Naive thymus-derived CD4-positive, alpha-beta T cell (primary cell): ENCODE measurements around the gene SCARB2. TPM values are rescaled to one million over a fixed set of nuclear protein-coding genes. Genes with fewer than 3 reads are reported as not detected.

Source experiments
- ATAC-seq: fragments of 150-1000 bp; cut with Tn5 transposase; 2 replicates; pipeline ENCODE4 v1.10.0; 2021; ENCODE audit warnings: mild to moderate bottlenecking, moderate library complexity
- CTCF ChIA-PET: fragments of 350-600 bp; sonication (Branson Sonifier 250); formaldehyde crosslinking; loops from one replicate; lab custom pipeline; 2021; ENCODE audit warnings: antibody characterized with exemption; lab: Charles Lee
- POLR2A ChIA-PET: fragments of 350-600 bp; sonication (Branson Sonifier 250); formaldehyde crosslinking; loops from one replicate; lab custom pipeline; 2021; ENCODE audit warnings: antibody characterized with exemption, inconsistent platforms; lab: Charles Lee
- DNase-seq, 9 donors: peaks; one replicate each; pipeline versions ENCODE4 v3.0.0 to v3.0.0-alpha.2; 2020 to 2022; ENCODE audit warnings: mixed read lengths in 1 of 9
- H3K27ac ChIP-seq: one replicate; pipeline ENCODE4 v1.7.0; 2013; ENCODE audit warnings: mild to moderate bottlenecking, low read depth, low read length, moderate library complexity
- H3K27me3 ChIP-seq, 2 donors: one replicate each; pipeline ENCODE4 v1.7.0; 2013; ENCODE audit warnings: low read length in 2 of 2, mild to moderate bottlenecking in 2 of 2, moderate library complexity in 2 of 2; ENCODE audit not compliant: control insufficient read depth in 2 of 2, insufficient read depth in 2 of 2
- H3K36me3 ChIP-seq, 3 experiments: 1 replicate in 2 of 3; 2 replicates in 1 of 3; pipeline ENCODE4 v1.7.0; 2013; ENCODE audit warnings: low read length in 3 of 3, mild to moderate bottlenecking in 3 of 3, moderate library complexity in 1 of 3; ENCODE audit not compliant: insufficient read depth in 3 of 3, control insufficient read depth in 2 of 3
- H3K4me1 ChIP-seq, 2 donors: one replicate each; pipeline ENCODE4 v1.7.0; 2013; ENCODE audit warnings: low read length in 2 of 2, mild to moderate bottlenecking in 2 of 2, moderate library complexity in 1 of 2; ENCODE audit not compliant: control insufficient read depth in 2 of 2, insufficient read depth in 2 of 2
- H3K4me3 ChIP-seq: 2 replicates; pipeline ENCODE4 v1.7.0; 2013; ENCODE audit warnings: mild to moderate bottlenecking, low read length
- H3K9me3 ChIP-seq, 3 experiments: 1 replicate in 2 of 3; 2 replicates in 1 of 3; pipeline ENCODE4 v1.7.0; 2013; ENCODE audit warnings: low read length in 3 of 3; ENCODE audit not compliant: control insufficient read depth in 2 of 3
- H3K27ac Mint-ChIP-seq, 9 donors: one replicate each; pipeline ENCODE4 v1.8.0; 2020 to 2022; ENCODE audit warnings: mixed read lengths in 9 of 9, mild to moderate bottlenecking in 8 of 9, moderate library complexity in 5 of 9, inconsistent platforms in 2 of 9
- H3K27me3 Mint-ChIP-seq, 5 donors: one replicate each; pipeline ENCODE4 v1.8.0; 2021 to 2022; ENCODE audit warnings: mixed read lengths in 5 of 5, mild to moderate bottlenecking in 1 of 5
- H3K36me3 Mint-ChIP-seq, 5 donors: one replicate each; pipeline ENCODE4 v1.8.0; 2020 to 2022; ENCODE audit warnings: mixed read lengths in 5 of 5, mild to moderate bottlenecking in 3 of 5, inconsistent platforms in 1 of 5
- H3K4me1 Mint-ChIP-seq, 7 donors: one replicate each; pipeline ENCODE4 v1.8.0; 2020 to 2022; ENCODE audit warnings: mixed read lengths in 7 of 7, mild to moderate bottlenecking in 3 of 7, inconsistent platforms in 1 of 7
- H3K4me3 Mint-ChIP-seq, 10 donors: one replicate each; pipeline ENCODE4 v1.8.0; 2020 to 2022; ENCODE audit warnings: mild to moderate bottlenecking in 10 of 10, mixed read lengths in 10 of 10, moderate library complexity in 6 of 10, inconsistent platforms in 2 of 10
- H3K9me3 Mint-ChIP-seq, 11 donors: one replicate each; pipeline ENCODE4 v1.8.0; 2020 to 2022; ENCODE audit warnings: mixed read lengths in 11 of 11, mild to moderate bottlenecking in 4 of 11, inconsistent platforms in 1 of 11, moderate library complexity in 1 of 11
- intact Hi-C, 2 donors: fragments of 100-400 bp; cut with micrococcal nuclease; formaldehyde crosslinking; loops; one replicate each; pipeline ENCODE4 v1.15.1; 2023
- polyA plus RNA-seq, 2 donors: library from polyadenylated mRNA; unstranded; fragments of 300-500 nt; fragmentation: Illumina TruSeq; gene quantifications; one replicate each; pipeline ENCODE4 v1.2.3, GENCODE V29; 2021
- total RNA-seq, 6 experiments: library from RNA in 5 of 6; stranded (reverse) in 5 of 6; gene quantifications; 1 replicate in 5 of 6; 2 replicates in 1 of 6; pipeline ENCODE4 v1.2.3 and lab custom pipeline; 2021 to 2026

Gene SCARB2
- total and polyA plus RNA-seq, 7 experiments from 2014 or later: 12.6 to 35.7 (median 26.2) TPM

DNA sequence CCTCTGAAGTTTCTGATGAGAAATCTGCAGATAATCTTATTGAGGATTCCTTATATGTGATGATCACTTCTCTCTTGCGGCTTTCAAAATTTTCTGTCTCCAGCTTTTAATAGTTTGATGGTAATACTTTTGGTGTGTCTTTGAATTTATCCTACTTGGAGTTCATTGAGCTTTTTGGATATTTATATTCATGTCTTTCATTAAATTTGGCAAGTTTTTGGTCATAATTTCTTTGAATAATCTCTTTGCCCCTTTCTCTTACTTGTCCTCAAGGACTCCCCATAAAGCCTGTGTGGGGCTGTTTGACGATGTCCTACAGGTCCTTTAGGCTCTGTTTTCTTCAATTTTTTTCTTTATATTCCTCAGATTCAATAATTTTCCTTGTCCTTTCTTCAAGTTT is 26.6 kb upstream of the SCARB2 start:
- Mint-ChIP-seq H3K4me1 (no peaks in the 10 kb centered on the region), H3K27ac (no peak overlapping the region), H3K27me3 (peaks cover 17 to 41% (median 20%) of the 10 kb centered on the region in 5 donors), H3K4me3 (no peak overlapping the region), H3K36me3 (peaks cover 0 to 12% (median 8%) of the 10 kb centered on the region in 5 donors), H3K9me3 (peaks cover 13 to 41% (median 26%) of the 10 kb centered on the region in 11 donors)
- Histone ChIP-seq H3K4me1 (no peaks in the 10 kb centered on the region), H3K27ac (no peak overlapping the region), H3K9me3 (peaks cover 0 to 12% (median 0%) of the 10 kb centered on the region in 3 experiments), H3K36me3 (no peaks in the 10 kb centered on the region), H3K4me3 (no peak overlapping the region), H3K27me3 (no peaks in the 10 kb centered on the region)
- intact Hi-C loops: no loop called here
- no peak for DNase-seq
- no peak for ATAC-seq
- ChIA-PET POLR2A (no interaction called here), CTCF (no interaction called here)

DNA sequence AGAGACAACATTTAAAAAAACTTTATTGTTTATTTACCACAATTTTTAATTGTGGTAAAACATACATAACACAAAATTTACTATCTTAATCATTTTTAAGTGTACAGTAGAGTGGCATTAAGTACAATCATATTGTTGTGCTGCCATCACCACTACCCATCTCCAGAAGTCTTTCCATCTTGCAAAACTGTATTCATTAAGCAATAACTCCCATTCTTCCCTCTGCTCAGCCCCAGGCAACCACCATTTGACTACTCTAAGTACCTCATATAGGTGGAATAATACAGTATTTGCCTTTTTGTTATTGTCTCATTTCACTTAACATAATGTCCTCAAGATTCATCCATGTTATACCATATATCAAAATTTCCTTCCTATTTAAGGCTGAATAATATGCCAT is 25.1 kb upstream of the SCARB2 start:
- Histone ChIP-seq H3K4me3 (no peak overlapping the region), H3K36me3 (no peaks in the 10 kb centered on the region), H3K27ac (no peak overlapping the region), H3K9me3 (peaks cover 0 to 12% (median 0%) of the 10 kb centered on the region in 3 experiments), H3K4me1 (no peaks in the 10 kb centered on the region), H3K27me3 (no peaks in the 10 kb centered on the region)
- intact Hi-C loops: no loop called here
- Mint-ChIP-seq H3K4me1 (peaks cover 0 to 1% (median 0%) of the 10 kb centered on the region in 7 donors), H3K27me3 (peaks cover 11 to 36% (median 12%) of the 10 kb centered on the region in 5 donors), H3K4me3 (no peak overlapping the region), H3K9me3 (peaks cover 12 to 41% (median 26%) of the 10 kb centered on the region in 11 donors), H3K36me3 (peaks cover 0 to 12% (median 8%) of the 10 kb centered on the region in 5 donors), H3K27ac (no peak overlapping the region)
- no peak for DNase-seq
- POLR2A ChIA-PET: no interaction called here
- CTCF ChIA-PET: no interaction called here
- ATAC-seq: no peak

DNA sequence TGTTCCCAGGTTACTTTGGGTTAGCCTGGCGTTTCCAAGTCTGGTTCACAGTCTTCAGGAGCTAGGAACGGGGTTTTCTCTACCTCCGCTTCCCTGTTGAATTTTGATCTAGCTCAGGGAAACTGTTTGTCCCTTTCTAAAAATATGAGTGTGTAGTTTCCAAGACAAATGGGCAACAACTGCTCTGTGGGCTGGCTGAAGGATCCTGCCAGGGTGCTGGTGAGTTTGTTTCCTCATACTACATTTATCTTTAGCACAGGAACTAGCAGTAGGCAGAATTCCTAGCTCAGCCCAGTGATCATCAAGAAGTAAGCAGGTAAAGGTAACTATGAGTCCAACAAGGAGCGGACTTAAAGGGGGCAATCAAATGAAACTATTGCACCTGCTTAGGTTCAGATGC is 24.6 kb upstream of the SCARB2 start:
- Mint-ChIP-seq H3K36me3 (peaks cover 0 to 12% (median 8%) of the 10 kb centered on the region in 5 donors), H3K9me3 (peaks cover 11 to 41% (median 26%) of the 10 kb centered on the region in 11 donors), H3K27me3 (peaks cover 7 to 33% (median 9%) of the 10 kb centered on the region in 5 donors), H3K4me3 (no peak overlapping the region), H3K27ac (no peak overlapping the region), H3K4me1 (peaks cover 0 to 2% (median 0%) of the 10 kb centered on the region in 7 donors)
- no peak overlapping the region for H3K27ac ChIP-seq
- H3K27me3 ChIP-seq: no peaks in the 10 kb centered on the region
- H3K4me1 ChIP-seq: no peaks in the 10 kb centered on the region
- CTCF ChIA-PET: no interaction called here
- no peak overlapping the region for H3K4me3 ChIP-seq
- peaks cover 0 to 12% (median 0%) of the 10 kb centered on the region in 3 experiments for H3K9me3 ChIP-seq
- DNase-seq (no peak), ATAC-seq (no peak)
- H3K36me3 ChIP-seq: no peaks in the 10 kb centered on the region
- intact Hi-C loops: no loop called here
- POLR2A ChIA-PET: no interaction called here

DNA sequence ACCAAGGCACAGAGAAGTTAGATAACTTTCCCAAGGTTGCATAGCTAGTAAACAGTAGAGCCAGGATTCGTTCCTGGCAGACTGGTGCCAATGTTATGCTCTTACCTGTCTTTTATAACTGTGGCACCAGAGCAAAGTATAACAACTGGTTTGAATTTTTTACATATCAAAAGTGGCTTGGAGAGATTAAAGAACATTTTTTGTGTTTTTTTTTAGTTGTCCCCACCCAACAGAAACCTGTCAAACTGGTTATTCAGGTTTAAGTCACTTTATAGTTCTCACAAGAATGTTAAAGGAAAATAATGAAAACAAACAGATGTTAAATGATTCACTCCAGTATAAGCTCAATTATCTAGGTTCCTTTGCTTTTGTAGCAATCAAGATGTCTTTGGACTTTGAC is 22.3 kb upstream of the SCARB2 start:
- H3K27ac ChIP-seq: no peak overlapping the region
- H3K4me1 ChIP-seq: no peaks in the 10 kb centered on the region
- ChIA-PET POLR2A (no interaction called here), CTCF (interaction anchor here (0.7 kb wide), 1 partner anchor 16 kb away, joined by 3 read pairs; no protein-coding TSS in a partner anchor)
- Mint-ChIP-seq H3K9me3 (peaks cover 10 to 29% (median 18%) of the 10 kb centered on the region in 11 donors), H3K27ac (no peak overlapping the region), H3K4me3 (no peak overlapping the region), H3K4me1 (peaks cover 0 to 2% (median 0%) of the 10 kb centered on the region in 7 donors), H3K36me3 (peaks cover 0 to 10% (median 6%) of the 10 kb centered on the region in 5 donors), H3K27me3 (peaks cover 0 to 24% (median 5%) of the 10 kb centered on the region in 5 donors)
- intact Hi-C loops: no loop called here
- DNase-seq (no peak), ATAC-seq (no peak)
- H3K27me3 ChIP-seq: no peaks in the 10 kb centered on the region
- H3K4me3 ChIP-seq: no peak overlapping the region
- H3K9me3 ChIP-seq: peaks cover 0 to 9% (median 0%) of the 10 kb centered on the region in 3 experiments
- no peaks in the 10 kb centered on the region for H3K36me3 ChIP-seq

DNA sequence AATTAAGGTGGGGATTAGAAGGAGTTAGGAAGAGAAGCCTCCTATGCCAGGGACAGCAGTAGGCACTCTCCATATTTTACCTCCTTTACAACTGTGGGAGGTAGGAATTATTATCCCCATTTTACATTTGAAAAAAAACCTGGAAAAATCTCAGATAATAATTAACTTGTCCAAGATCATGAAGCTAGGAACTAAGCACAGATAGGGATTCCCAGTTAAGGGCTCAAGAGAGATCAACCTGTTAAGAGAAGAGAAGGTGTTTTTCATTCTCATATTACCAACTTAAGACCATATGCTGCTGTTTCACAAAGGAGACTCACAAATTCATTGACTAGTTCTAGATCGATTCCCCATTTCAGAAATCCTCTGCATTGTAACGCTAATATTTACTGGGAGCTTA is 21.8 kb upstream of the SCARB2 start:
- Mint-ChIP-seq H3K27me3 (peaks cover 0 to 19% (median 4%) of the 10 kb centered on the region in 5 donors), H3K4me1 (peaks cover 0 to 2% (median 0%) of the 10 kb centered on the region in 7 donors), H3K27ac (no peak overlapping the region), H3K36me3 (peaks cover 0 to 5% (median 3%) of the 10 kb centered on the region in 5 donors), H3K9me3 (peaks cover 5 to 24% (median 13%) of the 10 kb centered on the region in 11 donors), H3K4me3 (no peak overlapping the region)
- ATAC-seq (no peak), DNase-seq (no peak)
- no peaks in the 10 kb centered on the region for H3K36me3 ChIP-seq
- no peak overlapping the region for H3K27ac ChIP-seq
- H3K4me1 ChIP-seq: no peaks in the 10 kb centered on the region
- no peaks in the 10 kb centered on the region for H3K27me3 ChIP-seq
- peaks cover 0 to 4% (median 0%) of the 10 kb centered on the region in 3 experiments for H3K9me3 ChIP-seq
- ChIA-PET POLR2A (no interaction called here), CTCF (interaction anchor here (0.7 kb wide), 1 partner anchor 15 kb away, joined by 3 read pairs; no protein-coding TSS in a partner anchor)
- H3K4me3 ChIP-seq: no peak overlapping the region
- intact Hi-C loops: no loop called here

DNA sequence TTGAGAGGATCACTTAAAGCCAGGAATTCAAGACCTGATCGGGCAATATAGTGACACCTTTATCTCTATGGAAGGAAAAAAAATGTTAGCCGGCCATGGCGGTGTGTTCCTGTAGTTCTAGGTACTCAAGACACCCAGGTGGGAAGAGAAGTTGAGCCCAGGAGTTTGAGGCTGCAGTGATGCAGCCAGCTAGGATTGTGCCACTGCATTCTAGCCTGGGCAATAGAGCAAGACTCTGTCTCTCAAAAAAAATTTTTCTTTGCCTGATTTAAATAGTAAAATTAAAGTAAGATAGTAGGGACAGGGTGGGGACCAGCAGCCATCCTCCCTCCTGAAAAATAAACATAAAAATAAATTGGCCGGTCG is 21.0 kb upstream of the SCARB2 start:
- no peak for DNase-seq
- no peak overlapping the region for H3K27ac Mint-ChIP-seq
- H3K9me3 Mint-ChIP-seq: peaks cover 2 to 19% (median 9%) of the 10 kb centered on the region in 11 donors
- Histone ChIP-seq H3K36me3 (no peaks in the 10 kb centered on the region), H3K27ac (no peak overlapping the region), H3K27me3 (no peaks in the 10 kb centered on the region), H3K9me3 (no peaks in the 10 kb centered on the region), H3K4me3 (no peak overlapping the region), H3K4me1 (no peaks in the 10 kb centered on the region)
- CTCF ChIA-PET: no interaction called here
- peaks cover 0 to 5% (median 0%) of the 10 kb centered on the region in 5 donors for H3K36me3 Mint-ChIP-seq
- H3K27me3 Mint-ChIP-seq: peaks cover 0 to 13% (median 4%) of the 10 kb centered on the region in 5 donors
- POLR2A ChIA-PET: no interaction called here
- ATAC-seq: no peak
- peaks cover 0 to 2% (median 0%) of the 10 kb centered on the region in 7 donors for H3K4me1 Mint-ChIP-seq
- intact Hi-C loops: no loop called here
- H3K4me3 Mint-ChIP-seq: no peak overlapping the region
